Stimulated activated CD8-positive, alpha-beta memory T cell treated with anti-CD3 and anti-CD28 coated beads, Interleukin-4, amount 100 ng/mL, for 24 hours (primary cell): ENCODE measurements around the gene POLR2L.

Source experiments
- DNase-seq: peaks from one replicate; pipeline ENCODE4 v3.0.0-alpha.2; 2020; ENCODE audit warnings: low read depth

The POLR2L gene

DNA sequence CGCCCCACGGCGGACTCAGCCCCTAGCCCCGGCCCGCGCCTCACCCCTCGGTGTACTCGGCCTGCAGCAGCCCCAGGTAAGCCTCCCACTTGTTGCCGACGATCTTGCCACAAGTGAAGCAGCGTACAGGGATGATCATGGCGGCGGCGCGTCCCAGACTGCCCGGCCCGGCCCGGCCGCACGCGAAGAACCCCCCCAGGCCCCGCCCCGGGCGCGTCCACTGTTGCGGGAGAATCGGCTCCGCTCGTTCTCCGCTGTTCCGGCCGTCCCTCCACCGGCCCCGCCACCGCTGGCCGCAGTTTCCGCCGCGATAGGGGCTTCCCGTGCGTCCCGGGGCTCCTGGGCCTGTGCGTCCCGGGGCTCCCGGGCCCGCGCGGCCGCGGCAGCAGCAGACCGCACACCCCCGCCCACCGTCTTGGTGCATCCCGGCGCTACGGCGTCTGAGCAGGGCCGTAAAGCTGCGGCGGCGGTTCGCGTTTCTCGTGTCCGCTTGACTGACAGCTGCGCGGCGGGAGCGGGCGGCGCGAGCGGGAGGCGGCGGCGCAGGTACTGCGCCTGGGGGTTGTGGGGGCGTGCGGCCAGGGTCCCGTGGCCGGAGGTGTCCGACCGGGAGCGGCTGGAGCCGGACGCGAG is at the start of gene POLR2L, which contains the start of gene TSPAN4:
POLR2L (minus strand) TSS at position 160 of the 633 bp plus-strand sequence; CDS start at position 139, 21 bp downstream.
TSPAN4 (plus strand) TSS at position 483 of the 633 bp plus-strand sequence. CDS start 7,453 bp downstream, outside the sequence.
- peak; percentile 84 for DNase-seq

DNA sequence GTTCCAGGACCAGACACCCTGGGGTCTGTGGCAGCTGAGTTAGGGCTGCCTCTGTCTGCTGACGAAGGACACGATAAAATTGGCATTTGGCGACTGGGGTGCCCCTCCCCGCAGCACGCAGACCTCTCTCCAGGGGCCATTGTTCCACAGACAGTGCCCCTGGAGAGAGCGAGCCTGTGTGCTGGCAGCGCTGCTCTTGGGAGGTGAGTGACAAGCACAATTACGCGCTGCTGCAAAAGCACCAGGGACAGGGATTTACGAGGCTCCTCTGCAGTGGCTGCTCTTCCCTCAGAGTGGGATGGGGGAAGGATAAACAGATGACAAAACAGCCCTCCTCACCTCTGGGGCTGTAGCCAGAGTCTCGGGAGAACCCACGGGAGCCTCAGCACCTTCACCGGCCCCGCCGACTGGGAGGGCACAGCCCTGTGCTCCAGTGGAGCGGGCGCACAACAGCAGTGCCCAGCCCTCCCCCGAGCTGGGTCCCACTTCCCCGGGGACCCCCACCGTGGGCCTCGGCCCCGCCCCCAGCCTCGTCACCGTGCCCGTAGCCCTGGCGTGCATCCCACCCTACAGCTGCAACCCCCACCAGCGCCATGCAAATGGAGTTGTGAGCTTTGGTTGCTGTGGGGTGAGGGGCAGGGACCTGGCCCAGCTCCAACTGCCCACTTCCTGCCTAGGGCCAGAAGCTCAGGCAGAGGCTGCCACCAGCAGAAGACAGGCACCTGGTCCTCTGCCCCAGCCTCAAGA is 48.6 kb upstream of the POLR2L start:
- no peak for DNase-seq

DNA sequence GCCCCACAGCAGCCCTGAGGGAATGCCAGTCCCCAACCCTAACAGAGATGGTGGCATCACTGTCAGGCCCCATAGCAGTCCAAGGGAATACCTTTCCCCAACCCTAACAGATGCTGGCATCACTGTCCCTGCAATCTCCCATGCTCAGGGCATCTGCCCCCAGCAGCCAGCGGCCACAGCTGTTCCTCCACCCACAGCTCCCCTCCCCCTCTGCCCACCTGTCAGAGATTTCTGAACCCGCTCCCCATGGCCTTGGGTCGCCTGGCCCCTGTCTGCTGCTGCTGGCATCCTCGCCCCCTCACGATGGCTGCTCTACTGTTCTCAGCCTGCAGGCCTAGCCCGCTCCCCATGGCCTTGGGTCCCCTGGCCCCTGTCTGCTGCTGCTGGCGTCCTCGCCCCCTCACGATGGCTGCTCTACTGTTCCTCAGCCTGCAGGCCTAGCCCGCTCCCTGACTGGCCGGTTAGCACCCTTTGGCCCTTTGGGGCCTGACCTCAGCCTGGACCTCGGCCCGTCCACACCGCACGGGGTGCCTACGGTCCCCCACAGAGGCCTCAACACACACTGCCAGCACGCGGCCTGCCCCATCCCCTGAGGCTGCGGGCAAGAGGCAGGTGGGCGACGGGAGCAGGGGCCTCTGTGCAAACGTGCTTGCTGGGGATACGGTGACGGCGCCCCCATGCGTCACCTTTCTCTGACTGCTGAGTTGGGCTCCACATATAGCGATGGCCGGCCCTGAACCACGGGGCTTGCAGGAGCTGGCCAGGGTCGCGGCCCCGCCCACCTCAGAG is 47.6 kb upstream of the POLR2L start:
- no peak for DNase-seq

DNA sequence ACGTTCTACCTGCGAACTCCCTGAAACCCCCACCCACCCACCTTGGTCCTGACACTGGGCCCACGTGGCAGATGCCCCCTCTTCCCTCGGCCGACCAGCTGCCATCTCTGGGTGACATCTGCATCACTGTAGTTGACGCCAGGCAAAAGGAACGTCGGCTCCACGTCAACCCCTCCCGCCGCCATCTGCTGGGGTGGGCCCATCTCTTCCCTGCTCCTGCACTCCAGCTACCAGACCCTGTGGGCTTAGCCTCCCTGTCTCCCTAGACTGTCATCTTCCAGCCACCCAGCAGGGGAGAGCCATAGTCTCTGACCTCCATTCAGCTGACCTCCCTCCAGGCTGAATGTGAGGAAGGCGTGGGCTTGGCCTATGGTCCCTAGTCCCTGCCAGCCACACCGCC is 46.9 kb upstream of the POLR2L start:
- no peak for DNase-seq

DNA sequence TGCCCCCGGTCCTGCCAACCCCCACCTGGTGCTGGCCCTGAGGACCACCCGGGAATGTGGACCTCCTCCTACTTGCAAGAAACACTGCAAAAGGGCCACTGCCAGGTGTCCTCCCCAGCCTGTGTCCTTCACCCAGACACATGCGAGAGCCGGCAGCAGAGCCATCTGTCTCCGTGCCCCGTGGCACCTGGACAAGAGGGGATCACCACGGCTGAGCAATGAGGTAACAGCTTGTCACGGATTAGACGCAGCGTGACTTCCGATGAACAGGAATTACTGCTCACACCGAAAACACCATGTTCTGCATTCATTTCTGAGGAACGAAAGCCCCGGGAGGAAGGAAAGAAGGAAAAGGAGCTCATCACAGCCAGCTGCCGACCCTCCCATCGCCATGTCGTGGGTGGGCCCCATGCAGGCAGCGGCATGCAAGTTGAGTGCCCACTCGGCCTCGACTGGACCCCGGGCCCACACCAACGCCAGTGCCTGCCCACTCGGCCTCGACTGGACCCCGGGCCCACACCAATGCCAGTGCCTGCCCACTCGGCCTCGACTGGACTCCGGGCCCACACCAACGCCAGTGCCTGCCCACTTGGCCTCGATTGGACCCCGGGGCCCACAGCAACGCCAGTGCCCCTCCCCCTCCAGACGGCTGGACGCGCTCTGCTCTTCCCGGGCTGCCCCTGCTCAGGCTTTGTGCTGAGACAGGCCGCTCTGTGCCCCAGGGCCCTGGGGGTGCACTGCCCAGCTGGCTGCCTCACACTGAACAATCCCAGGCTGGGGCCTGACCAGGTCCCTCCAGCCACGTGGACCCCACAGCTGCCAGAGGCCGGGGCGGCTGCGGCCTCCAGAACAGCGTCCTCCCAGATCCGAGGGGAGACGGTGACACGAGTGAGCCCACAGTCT is 46.2 kb upstream of the POLR2L start:
- no peak for DNase-seq

DNA sequence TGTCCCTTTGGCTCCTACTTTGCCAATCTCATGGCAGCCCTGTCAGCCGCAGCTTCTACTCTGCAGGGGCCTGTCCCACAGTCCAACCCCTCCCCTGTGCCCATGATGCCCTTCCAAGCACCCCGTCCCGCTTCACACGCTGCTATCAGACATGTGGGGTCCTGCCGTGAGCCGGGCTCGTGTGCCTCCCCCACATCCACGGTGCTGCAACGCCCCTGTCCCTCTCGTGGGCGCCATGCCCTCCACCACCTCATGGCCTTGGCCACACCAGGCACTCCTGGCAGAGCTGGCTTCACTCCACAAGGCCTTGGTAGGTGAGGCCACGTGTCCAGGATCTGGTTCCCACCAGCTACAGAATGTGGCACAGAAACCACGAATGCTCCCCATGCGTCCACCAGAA is 45.3 kb upstream of the POLR2L start:
- no peak for DNase-seq

DNA sequence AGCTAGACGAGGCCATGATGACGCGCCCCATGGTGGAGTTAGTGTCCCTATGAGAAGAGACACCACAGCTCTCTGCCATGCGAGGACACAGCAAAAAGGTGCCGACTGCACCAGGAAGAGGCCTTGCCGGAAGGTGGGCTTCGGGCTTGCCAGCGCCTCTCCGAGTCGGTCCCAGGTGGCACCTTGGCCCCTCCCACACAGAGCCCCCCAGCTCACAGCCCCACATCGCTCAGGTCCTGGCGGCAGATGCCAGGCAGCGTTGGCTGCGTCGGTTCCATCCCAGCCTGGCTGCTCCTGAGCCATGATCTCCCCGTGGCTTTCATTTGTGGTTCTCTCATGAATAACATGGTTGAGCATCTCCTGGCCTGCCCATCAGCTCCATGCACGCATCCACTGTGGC is 44.2 kb upstream of the POLR2L start:
- no peak for DNase-seq

DNA sequence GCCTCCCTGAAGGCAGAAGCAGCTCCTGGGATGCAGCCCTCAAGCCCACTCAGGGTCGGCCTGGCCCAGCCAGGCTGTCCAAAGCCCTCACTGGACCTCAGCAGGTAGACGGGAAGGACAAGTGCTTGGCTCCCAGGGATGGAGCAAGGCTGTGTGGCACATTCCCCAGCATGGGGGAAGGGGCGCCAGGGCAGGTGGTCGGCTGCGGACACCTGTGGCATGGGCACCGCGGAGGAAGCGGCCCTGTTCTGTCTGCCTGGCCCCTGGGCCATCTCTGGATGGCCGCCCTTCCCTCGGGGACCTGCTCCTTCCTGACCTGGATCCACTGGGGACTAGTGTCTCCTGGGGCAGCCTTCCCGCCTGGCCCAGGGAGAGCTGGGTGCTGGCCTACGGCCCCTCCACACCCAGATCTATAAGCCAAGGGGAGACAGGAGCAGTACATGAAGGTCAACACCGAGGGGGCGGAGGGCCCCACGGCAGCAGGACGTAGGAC is 42.3 kb upstream of the POLR2L start:
- no peak for DNase-seq

DNA sequence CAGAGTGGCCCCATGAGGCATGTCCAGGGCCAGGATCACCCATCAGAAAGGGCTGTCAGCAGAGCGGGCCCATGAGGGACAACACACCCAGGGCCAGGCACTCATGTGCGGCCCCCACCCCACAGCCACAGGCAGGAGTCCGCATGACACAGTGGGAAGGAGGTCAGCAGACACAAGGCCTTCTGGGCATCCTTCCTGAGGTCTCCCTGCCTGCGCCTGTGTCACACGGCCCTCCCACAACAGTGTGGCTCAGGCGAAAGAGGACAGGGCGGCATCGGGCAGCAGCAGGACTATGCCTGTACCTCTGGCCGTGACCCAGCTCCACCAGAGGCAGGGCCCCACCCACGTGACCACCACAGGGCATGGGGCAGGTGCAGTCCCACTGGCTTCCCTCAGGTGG is 41.2 kb upstream of the POLR2L start:
- DNase-seq: no peak

DNA sequence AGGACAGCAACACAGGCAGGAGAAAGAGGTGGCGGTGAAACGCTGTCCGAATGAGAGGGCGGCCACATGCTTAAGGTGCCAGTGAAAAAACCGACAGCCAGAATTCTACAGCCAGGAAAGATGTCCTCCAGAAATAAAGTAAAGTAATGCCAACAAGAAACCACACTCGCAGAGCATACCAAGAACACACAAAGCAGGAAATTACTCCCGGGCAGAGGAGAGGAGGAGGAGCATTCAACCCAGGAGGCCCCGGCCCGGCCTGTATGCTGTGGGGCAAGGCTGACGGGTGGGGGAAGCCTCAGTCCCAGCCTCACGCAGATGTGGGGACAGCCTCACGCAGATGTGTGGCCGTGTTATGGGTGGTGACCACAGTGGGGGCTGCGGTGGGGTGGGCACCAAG is 40.3 kb upstream of the POLR2L start:
- DNase-seq: no peak

DNA sequence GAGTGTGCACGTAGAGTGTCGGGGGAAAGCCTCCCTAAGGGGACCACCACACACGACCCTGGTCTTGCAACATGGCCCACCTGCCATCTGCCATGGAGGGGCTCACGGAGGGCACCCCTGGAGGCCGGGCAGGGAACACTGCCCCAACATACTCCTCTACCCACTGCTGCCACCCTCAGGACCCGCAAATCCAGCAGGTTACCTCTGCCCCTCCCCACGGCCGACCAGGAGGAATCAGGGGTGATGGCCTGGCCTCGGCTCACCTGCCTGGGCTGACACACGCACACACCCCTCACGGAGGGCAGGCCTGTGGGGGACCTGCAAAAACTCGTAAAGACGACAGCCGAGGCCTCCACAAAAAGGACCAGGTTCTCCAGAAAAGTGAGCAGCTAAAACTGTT is 38.1 kb upstream of the POLR2L start:
- no peak for DNase-seq

DNA sequence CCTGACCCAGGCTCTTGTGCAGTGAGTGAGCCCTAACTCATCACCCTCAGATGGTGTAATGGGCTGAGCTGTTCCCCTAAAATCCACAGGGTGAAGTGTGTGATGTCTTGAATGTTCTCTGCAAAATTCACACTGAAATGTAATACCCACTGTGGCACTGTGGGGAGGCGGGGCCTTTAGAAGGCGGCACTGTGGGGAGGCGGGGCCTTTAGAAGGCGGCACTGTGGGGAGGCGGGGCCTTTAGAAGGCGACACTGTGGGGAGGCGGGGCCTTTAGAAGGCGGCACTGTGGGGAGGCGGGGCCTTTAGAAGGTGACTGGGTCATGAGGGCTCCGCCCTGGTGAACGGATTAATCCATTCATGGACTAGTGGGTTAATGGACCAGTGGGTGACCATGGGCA is 35.2 kb upstream of the POLR2L start:
- DNase-seq: no peak

DNA sequence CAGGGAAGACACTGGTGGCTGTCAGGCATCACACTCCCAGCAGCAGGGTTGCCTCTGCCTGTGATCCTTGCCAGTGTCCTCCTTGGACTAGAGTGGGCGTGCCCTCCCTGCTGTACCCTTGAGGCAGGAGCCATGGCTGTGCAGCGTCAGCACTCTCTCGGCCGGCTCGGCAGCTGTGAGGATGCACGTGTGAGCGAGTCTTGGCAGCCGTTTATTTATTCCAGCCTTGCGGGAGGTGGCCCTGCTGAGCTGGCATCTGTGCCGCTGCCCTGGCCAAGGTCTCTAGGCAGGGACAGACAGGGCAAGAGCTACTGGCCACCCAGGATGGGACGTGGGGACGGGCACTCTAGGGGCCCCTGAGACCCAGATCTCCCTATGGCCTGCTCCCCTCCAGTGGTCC is 34.2 kb upstream of the POLR2L start:
- DNase-seq: no peak

DNA sequence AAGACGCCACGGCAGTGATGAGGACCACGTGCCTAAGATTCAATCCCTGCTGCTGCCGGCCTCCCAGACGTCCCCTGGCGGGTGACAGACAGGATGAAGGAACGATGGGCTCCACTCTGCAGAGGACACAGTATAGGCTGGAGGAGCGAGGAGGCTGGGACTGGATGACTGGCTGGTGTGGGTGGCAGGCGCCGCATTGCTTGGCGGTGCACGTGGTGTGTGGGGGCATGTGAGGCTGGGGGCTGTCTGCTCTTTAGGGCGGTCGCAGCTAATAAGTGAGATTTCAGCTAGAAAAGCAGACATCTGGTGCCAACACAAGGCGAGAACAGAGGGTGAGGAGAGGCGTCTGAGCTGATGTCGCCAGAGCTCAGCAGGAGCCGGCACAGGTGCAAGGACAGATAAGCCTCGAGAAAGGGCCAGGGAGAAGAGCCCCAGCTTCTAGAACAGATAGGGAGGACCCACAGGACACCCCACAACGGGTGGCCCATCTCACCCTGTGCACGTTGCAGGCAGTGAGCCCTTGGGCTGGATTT is 33.5 kb upstream of the POLR2L start:
- no peak for DNase-seq

DNA sequence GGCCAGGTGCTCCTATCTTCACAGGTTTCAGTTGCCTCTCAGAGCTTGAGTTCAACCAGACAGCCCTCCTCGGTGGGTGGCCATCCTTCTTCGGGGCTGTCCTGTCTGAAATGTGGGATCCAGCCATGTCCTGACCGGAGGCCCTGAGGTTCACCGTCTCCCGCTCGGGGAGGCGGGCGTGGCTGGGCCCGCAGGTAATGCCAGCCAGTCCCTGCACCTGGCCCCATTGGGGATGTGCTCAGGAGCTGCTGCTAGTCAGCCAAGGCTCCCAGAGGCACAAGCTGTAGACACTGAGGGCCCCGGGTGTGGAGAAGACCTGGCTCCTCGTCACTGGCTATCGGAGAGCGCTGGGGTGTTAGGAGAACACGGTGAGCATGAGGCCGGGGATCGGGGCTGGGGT is 32.9 kb upstream of the POLR2L start:
- no peak for DNase-seq

DNA sequence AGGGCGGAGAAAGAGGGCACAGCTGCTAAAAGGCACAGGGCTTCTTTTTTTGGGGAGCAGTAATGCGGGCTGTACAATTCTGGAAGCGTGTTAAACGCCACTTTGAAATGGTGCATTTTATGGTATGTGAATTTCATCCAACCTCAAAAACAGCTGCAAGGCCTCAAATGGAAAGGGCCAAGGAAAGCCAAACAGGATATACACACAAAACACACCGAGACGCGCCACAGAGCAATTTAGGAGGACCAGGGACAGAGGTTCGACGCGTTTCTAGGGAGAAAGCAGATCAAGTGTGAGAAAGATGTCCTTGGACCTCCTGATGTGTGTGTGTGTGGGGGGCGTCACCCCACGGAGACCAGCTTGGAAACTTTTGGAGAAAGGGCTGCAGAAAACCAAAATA is 31.4 kb upstream of the POLR2L start:
- DNase-seq: no peak

DNA sequence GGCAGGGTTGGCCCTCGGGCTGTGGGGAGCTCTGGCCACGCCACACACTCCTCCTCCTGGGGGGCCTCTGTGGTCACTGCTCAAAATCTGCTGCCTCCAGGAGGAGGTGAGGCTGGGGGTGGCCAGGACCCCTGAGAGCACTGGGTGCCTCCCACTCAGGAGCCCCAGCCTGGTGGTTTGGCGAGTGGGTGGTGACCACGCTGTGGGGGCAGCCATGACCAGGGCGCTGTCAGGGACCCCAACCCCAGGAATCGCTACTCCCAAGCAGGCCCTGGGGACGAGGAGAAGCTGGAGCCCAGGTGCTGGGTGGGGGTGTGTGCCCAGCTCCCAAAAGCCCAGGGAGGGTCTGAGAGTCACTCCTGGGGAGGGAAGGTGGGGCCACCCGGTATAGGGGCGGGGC is 30.5 kb upstream of the POLR2L start:
- no peak for DNase-seq

DNA sequence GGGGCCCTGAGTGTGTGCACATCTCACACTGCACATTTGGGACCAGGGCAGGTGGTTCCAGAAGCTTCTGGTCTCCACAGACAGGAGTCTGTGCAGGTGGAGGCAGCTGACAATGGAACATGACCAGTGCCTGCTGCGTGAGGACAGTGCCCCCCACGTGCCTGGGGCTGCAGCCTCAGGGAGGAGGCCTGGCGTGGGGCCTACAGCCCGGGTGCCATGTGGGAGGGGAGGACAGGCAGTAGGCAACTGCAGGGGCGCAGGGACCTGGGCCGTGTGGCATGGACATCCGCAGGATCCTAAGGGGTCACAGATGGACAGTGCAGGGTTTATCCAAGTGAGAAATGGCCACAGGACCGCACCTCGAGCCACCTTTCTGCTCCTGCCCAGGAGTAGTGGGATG is 29.1 kb upstream of the POLR2L start:
- DNase-seq: no peak

DNA sequence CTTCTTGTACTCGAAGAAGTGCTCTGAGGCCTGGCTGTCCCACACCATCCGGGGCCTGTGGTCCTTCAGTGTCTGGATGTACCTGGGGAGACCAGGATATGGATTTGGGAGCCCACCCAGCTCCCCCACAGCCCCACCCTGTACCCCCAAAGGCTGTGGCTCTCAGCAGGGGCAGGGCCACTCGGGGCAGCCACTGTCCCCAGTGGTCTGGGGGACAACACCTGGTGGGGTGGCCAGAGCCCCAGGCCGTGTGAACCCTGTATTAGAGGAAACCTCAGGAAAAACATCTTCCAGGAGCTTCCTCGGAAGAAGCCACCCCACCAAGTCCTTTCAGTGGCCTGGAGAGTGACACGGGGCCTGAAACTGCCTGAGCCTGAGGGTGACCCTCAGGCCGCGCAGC is 28.1 kb upstream of the POLR2L start:
- DNase-seq: no peak

DNA sequence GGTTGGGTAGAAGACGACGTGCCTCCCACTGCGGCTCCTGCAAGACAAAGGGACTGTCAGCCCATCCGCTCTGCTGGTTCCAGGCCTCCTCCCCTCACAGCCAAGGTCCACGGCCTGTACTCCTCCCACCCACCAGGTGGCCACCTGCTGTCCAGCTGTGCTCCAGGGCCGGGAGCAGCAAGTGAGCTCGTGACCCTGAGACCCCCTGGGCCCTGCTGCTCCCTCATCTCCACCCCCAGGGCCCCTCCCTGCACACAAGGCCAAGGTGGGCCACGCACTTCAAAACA is 27.7 kb upstream of the POLR2L start:
- DNase-seq: no peak

DNA sequence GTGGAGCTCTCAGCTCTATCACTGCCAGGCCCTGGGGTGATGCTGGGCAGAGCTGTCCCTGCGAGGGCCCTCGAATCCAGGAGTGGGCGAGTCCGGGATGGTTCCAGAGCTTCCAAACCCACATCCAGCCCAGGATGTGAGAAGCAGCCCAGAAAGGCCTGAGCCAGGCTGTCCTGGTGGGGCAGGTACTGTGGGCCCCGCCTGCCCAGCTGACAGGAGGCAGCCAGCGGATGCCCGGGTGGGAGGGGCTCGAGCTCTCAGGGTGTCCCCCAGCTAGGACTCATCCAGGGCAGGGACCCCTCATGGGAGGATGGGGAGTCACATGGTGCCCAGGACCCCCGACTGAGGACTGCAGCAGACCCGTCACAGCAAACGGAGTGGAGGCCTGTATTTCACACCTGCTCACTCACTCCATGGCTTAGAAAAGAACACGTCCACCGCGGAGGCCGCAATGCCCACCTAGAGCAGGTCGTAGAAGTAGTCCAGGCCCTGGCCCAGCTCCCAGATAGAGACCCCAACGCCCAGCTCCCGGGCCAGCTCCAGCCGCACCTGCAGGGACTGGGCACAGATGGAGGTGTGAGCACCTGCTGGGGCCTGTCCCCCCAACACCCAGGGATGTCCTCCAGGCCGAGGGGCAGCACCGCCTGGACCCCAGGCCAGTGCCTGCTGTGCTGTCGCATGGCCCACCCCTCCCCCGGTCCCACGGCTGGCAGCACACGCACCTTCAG is 27.2 kb upstream of the POLR2L start:
- no peak for DNase-seq
